HG03039 (cell line): ENCODE results near the gene ZDHHC11.
"Not testable (repeated sequence)": the region's sequence is repeated elsewhere in the genome, so short reads cannot be mapped to it uniquely, and the experiment has no call there.

ENCODE experiments used
- ATAC-seq: cut with Tn5 transposase; IDR thresholded peaks from one replicate; pipeline ENCODE4 v1.9.1; 2021; ENCODE audit warnings: mild to moderate bottlenecking, moderate library complexity; ENCODE audit not compliant: unreplicated experiment

Gene ZDHHC11

DNA sequence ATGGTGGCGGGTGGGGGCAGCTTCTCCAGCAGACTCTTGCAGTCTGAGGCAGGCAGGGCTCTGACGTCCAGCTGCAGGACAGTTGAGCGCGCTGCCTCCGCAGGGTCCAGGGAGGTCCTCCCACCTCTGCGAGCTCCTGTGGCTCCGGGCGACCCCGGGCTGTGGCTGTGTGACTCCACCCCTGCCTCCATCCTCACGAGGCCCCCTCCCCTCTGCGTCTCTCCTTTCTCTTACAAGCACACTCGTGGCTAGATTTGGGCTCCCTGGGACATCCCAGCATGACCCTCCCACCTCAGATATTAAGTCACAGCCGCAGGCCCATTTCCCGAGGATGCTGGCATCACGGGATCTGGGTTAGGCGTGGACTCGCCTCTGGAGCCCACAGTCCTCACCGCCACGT is 100.6 kb downstream of the ZDHHC11 start:
- not testable (repeated sequence) for ATAC-seq

DNA sequence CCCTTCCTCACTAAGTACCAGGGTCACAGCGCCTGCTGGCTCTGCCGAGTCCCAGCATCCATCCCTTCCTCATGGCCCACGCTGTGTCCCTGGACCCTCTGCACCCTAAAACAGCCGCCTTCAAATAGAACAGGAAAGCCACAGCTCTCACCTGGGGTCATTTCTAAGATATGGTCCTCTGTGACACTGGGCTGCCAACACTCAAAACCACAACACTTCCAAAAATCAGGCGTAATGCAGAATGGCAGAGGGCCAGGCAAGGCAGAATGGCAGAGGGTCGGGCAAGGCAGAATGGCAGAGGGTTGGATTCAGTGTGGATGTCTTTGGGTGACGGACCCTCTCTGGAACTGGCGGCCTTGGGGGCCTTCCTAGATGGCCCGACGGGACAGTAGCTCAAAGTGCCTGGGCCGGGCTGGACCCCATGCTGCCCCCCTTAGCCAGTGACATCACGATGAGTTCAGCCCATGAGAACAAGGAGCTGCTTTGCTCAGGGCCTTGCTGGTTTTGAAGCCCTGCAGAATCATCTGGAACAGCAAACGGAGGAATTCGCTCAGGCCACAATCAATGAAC is 101.6 kb downstream of the ZDHHC11 start:
- ATAC-seq = no peak

DNA sequence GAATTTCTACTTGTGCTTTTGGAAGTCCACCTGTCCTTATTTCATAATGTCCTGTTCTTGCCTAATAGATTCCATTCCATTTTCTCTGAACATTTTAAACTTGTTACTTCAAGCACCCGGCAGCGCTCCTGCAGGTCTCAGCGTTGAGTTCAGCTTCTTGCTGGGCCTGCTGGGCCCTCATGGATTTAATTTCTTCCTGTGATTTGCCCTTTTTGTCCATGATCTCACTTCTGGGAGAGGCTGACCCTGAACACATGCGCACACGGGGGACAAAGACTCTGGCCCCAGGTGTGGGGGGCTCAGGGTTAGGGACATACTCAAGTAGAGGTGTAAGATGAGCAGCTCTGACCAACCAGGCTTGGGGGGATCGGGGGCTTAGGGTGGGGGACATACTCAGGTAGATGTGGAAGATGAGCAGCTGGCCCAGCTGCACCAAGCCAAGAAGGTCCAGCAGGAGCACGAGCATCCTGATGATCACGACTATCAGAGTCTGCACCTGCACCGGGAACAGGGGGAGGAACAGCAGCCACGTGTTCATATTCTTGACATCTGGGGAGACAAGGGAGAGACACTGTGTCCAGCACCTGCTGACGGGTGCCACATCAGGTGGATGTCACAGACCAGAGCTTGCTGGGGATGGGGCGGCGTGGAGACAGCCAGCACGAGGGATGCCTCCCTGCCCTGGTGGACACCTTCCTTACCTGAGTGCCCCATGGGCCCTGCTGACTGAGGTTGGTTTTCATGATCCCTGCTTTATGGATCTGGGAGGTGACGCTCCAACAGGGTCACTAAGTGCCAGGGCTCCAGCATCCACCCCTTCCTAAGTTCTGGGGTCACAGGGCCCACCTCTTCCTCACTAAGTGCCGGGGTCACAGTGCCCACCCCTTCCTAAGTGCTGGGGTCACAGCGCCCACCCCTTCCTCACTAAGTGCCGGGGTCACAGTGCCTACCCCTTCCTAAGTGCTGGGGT is 102.5 kb downstream of the ZDHHC11 start:
- ATAC-seq = not testable (repeated sequence)

- not testable (repeated sequence) for ATAC-seq
Measured at GRCh38 chr5:747303-747844, 103.4 kb downstream of the ZDHHC11 start.

GRCh38 chr5:746258-746761 is 104.5 kb downstream of the ZDHHC11 start:
- ATAC-seq = no peak
